ENCODE results near the gene BIN2. TPM values are rescaled to one million over a fixed set of nuclear protein-coding genes. Genes with fewer than 3 reads are reported as not detected.

Gene BIN2
- total and polyA plus RNA-seq, 2 of the 4 experiments (the other 2 are of a cell fraction), result not detected

DNA sequence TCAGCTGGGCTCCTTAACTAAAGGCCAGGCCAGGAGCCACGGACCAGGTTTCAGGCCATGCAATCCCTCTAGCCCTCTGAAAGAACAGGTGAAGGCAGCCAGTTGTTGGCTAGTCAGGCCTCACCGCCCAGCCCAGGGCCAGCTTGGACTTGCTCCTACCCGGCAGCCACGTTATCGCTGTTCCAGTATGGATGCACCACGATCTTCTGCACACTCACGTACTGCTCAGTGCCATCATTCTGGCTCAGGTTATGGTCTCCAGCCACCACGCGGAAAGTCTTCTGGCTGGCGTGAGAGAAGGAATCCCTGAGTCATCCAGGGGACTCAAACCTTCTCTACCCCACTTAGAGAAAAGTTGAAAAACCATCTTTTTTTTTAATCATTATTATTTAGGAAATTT is 18.4 kb upstream of the BIN2 start:
- Histone ChIP-seq H3K4me3 (ENCODE audit: insufficient read depth, low read depth, low read length) (no peak overlapping the region), H3K36me3 (ENCODE audit: control insufficient read depth, insufficient read depth, low read length) (no peaks in the 10 kb centered on the region), H3K14ac (replicated peaks; ENCODE audit: low read depth, low read length) (no peak overlapping the region), H3K27me3 (ENCODE audit: control insufficient read depth, insufficient read depth, low read length) (no peaks in the 10 kb centered on the region; the same call in 1 of the 2 replicates), H3K9ac (ENCODE audit: low read depth, low read length) (no peak overlapping the region), H3K23ac (ENCODE audit: low read depth, low read length) (no peak overlapping the region), H3K4ac (ENCODE audit: low read depth, low read length) (no peak overlapping the region), H2BK15ac (ENCODE audit: low read depth, low read length) (no peak overlapping the region), H3K9me1 (ENCODE audit: insufficient read depth, low read length) (no peaks in the 10 kb centered on the region; the same call in 1 of the 2 replicates), H4K5ac (ENCODE audit: low read depth, low read length) (no peak overlapping the region), H2AK5ac (ENCODE audit: low read depth, low read length) (0 out of 2 replicates have a peak overlapping the region, but pooled peaks have one; percentile 33), H2AK9ac (replicated peaks; ENCODE audit: low read depth, low read length, poor library complexity) (no peak overlapping the region), H3K56ac (ENCODE audit: extremely low read depth, insufficient read depth, low read length) (no peak overlapping the region), H2AFZ (replicated peaks; ENCODE audit: low read length, poor library complexity) (peak overlapping the region; percentile 66), H3K9me3 (ENCODE audit: control insufficient read depth, insufficient read depth, low read length) (no peaks in the 10 kb centered on the region), H4K20me1 (ENCODE audit: insufficient read depth, low read length) (no peaks in the 10 kb centered on the region), H3K4me2 (ENCODE audit: low read depth, low read length) (no peak overlapping the region), H3K27ac (ENCODE audit: insufficient read depth, low read length) (no peak overlapping the region), H3K79me1 (ENCODE audit: low read depth in 1 of 2, low read length in 2 of 2) (no peaks in the 10 kb centered on the region), H2BK20ac (ENCODE audit: low read depth, low read length) (no peak overlapping the region), H3K4me1 (ENCODE audit: control insufficient read depth, insufficient read depth, low read length) (peaks cover 4% of the 10 kb centered on the region; the same call in 1 of the 2 replicates), H2BK5ac (ENCODE audit: low read depth, low read length, poor library complexity, severe bottlenecking) (no peak overlapping the region), H2BK120ac (ENCODE audit: low read depth, low read length) (no peak overlapping the region), H3K18ac (ENCODE audit: low read depth, low read length) (no peak overlapping the region), H4K91ac (ENCODE audit: insufficient read depth, low read depth, low read length) (no peak overlapping the region), H4K8ac (ENCODE audit: low read depth in 2 of 2, low read length in 2 of 2) (no peak overlapping the region)
- ATAC-seq (ENCODE audit: low read depth) (no peak), DNase-seq (no peak)
- ChIA-PET POLR2A (ENCODE audit: unreplicated experiment) (no interaction called here), CTCF (interaction anchor here (2.2 kb wide), 1 partner anchor 21 kb away, joined by 16 read pairs; no protein-coding TSS in a partner anchor)
- dilution Hi-C loops (cut with HindIII; ENCODE audit: low sequenced_read_pairs, unreplicated experiment), result no loop called here
- BruUV-seq (replicated peaks), result no TSS peak
- intact Hi-C loops (cut with micrococcal nuclease), result loop anchor here (5.0 to 10.0 kb wide), 3 partner anchors 235 to 515 kb away; partner anchors contain the start of gene CSRNP2
- WGBS, 2 experiments (ENCODE audit: extremely low coverage in 2 of 2, insufficient read length in 1 of 2), result 91% methylated on average over 6 of the region's 10 CpGs; no CpG with 5 or more reads in 1 of the 2 experiments
- in situ Hi-C loops (cut with MboI; ENCODE audit: low sequenced_read_pairs), result loop anchor here (10.0 kb wide), 2 partner anchors 258 to 518 kb away; partner anchors contain the start of gene CSRNP2
- no peak for TF ChIP-seq CHD1 (IDR thresholded peaks at IDR 0.05; ENCODE audit: low read depth, low read length)
- no peak for TF ChIP-seq MAZ (IDR thresholded peaks at IDR 0.05; ENCODE audit: borderline replicate concordance, low read depth, low read length)
- TF ChIP-seq, protein P1, sequence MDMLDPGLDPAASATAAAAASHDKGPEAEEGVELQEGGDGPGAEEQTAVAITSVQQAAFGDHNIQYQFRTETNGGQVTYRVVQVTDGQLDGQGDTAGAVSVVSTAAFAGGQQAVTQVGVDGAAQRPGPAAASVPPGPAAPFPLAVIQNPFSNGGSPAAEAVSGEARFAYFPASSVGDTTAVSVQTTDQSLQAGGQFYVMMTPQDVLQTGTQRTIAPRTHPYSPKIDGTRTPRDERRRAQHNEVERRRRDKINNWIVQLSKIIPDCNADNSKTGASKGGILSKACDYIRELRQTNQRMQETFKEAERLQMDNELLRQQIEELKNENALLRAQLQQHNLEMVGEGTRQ (IDR thresholded peaks at IDR 0.05; ENCODE audit: low read depth, low read length), result no peak
- no peak for TF ChIP-seq SMC3 (IDR thresholded peaks at IDR 0.05; ENCODE audit: low read depth, low read length)
- no peak for TF ChIP-seq MXI1 (IDR thresholded peaks at IDR 0.05; ENCODE audit: borderline replicate concordance, low read depth, low read length)
- no peak for TF ChIP-seq FOS (IDR thresholded peaks at IDR 0.05; ENCODE audit: low read depth, low read length)
- no peak for TF ChIP-seq RAD21 (IDR thresholded peaks at IDR 0.05; ENCODE audit: low read length)
- no peak for TF ChIP-seq CEBPB (IDR thresholded peaks at IDR 0.05; ENCODE audit: low read depth, low read length)
- TF ChIP-seq, protein P2, sequence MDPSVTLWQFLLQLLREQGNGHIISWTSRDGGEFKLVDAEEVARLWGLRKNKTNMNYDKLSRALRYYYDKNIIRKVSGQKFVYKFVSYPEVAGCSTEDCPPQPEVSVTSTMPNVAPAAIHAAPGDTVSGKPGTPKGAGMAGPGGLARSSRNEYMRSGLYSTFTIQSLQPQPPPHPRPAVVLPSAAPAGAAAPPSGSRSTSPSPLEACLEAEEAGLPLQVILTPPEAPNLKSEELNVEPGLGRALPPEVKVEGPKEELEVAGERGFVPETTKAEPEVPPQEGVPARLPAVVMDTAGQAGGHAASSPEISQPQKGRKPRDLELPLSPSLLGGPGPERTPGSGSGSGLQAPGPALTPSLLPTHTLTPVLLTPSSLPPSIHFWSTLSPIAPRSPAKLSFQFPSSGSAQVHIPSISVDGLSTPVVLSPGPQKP (IDR thresholded peaks at IDR 0.05; ENCODE audit: borderline replicate concordance, low read depth, low read length), result no peak
- TF ChIP-seq BHLHE40 (IDR thresholded peaks at IDR 0.05; ENCODE audit: low read depth, low read length), result no peak
- no peak for TF ChIP-seq POLR2A (IDR thresholded peaks at IDR 0.05; ENCODE audit: low read depth, low read length)
- TF ChIP-seq, protein P3, sequence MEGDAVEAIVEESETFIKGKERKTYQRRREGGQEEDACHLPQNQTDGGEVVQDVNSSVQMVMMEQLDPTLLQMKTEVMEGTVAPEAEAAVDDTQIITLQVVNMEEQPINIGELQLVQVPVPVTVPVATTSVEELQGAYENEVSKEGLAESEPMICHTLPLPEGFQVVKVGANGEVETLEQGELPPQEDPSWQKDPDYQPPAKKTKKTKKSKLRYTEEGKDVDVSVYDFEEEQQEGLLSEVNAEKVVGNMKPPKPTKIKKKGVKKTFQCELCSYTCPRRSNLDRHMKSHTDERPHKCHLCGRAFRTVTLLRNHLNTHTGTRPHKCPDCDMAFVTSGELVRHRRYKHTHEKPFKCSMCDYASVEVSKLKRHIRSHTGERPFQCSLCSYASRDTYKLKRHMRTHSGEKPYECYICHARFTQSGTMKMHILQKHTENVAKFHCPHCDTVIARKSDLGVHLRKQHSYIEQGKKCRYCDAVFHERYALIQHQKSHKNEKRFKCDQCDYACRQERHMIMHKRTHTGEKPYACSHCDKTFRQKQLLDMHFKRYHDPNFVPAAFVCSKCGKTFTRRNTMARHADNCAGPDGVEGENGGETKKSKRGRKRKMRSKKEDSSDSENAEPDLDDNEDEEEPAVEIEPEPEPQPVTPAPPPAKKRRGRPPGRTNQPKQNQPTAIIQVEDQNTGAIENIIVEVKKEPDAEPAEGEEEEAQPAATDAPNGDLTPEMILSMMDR (conservative IDR thresholded peaks at IDR 0.05; ENCODE audit: low read depth, low read length), result no peak
- TF ChIP-seq RFX5 (IDR thresholded peaks at IDR 0.05; ENCODE audit: low read depth, low read length), result no peak
- no peak for TF ChIP-seq NFE2L2 (IDR thresholded peaks at IDR 0.05; ENCODE audit: low read depth, low read length)
- no peak for TF ChIP-seq RCOR1 (IDR thresholded peaks at IDR 0.05; ENCODE audit: insufficient replicate concordance, low read length)
- TF ChIP-seq MAFK (IDR thresholded peaks at IDR 0.05; ENCODE audit: low read depth, low read length), result no peak

Measured in IMR-90 (cell line).